ENCODE measurements around the gene RECQL5. TPM values are rescaled to one million over a fixed set of nuclear protein-coding genes. Genes with fewer than 3 reads are reported as not detected.

RECQL5 gene
- total RNA-seq, 6 experiments from 2014 or later, result 13.5 to 24.8 (median 18.4) TPM

DNA sequence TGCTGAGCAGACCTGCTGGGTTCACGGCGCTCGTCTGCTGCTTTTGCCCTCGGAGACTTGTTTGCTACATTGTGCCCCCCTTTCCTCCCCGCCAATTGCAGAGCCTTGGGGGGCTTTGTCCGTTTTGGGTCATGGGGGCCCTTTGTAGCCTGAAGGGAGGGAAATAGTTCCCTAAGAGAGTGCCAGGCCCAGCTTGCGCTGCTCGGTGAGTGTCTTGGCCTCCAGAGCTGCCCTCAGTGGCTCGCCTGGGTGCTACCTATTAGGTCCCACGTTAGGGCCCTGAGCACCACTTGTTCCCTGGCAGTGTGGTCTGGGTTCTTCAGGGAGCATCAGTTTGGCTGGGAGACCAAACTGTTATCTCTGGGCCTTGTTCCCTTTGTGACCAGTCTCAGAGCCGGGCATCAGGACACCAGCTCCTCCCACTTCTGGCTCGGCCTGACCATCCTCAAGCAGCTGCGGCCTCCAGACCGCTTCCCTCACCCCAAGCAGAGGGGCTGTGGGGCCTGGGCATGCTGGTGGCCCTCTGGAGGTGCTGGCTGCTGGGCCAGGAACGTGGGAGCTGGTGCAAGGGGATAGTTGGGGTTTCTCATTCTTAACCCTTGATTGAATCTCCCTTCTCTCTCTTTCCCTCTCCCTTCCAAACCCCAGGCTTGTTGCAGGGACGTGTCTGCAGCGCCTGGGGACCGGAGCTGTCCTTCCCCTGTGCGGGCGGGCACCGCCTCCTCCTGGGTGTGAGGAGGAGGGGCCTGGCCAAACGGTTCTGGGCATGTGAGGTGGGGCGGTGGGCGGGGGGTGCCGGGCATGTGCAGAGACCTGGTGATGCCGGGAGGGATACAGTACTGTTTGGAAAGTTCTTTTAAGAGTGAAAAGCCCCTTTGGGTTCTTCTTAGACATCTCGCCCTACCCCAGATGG, 38.3 kb upstream of the RECQL5 start:
- DNase-seq (no peak), ATAC-seq (no peak)
- Histone ChIP-seq H3K27me3 (no peaks in the 10 kb centered on the region), H3K27ac (no peak overlapping the region), H3K4me1 (no peaks in the 10 kb centered on the region), H3K36me3 (peaks cover 12 to 57% (median 24%) of the 10 kb centered on the region in 4 donors), H3K9me3 (no peaks in the 10 kb centered on the region), H3K4me3 (no peak overlapping the region)
- 100% methylated on average over 2 of the region's 27 CpGs for WGBS (ENCODE audit: insufficient coverage, low coverage, low lambda C conversion rate, missing lambda C conversion rate)
- intact Hi-C loops (cut with DNase I), result no loop called here
- no peak for TF ChIP-seq POLR2A (IDR thresholded peaks at IDR 0.05)
- TF ChIP-seq, protein P1, sequence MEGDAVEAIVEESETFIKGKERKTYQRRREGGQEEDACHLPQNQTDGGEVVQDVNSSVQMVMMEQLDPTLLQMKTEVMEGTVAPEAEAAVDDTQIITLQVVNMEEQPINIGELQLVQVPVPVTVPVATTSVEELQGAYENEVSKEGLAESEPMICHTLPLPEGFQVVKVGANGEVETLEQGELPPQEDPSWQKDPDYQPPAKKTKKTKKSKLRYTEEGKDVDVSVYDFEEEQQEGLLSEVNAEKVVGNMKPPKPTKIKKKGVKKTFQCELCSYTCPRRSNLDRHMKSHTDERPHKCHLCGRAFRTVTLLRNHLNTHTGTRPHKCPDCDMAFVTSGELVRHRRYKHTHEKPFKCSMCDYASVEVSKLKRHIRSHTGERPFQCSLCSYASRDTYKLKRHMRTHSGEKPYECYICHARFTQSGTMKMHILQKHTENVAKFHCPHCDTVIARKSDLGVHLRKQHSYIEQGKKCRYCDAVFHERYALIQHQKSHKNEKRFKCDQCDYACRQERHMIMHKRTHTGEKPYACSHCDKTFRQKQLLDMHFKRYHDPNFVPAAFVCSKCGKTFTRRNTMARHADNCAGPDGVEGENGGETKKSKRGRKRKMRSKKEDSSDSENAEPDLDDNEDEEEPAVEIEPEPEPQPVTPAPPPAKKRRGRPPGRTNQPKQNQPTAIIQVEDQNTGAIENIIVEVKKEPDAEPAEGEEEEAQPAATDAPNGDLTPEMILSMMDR (IDR thresholded peaks at IDR 0.05), result no peak

DNA sequence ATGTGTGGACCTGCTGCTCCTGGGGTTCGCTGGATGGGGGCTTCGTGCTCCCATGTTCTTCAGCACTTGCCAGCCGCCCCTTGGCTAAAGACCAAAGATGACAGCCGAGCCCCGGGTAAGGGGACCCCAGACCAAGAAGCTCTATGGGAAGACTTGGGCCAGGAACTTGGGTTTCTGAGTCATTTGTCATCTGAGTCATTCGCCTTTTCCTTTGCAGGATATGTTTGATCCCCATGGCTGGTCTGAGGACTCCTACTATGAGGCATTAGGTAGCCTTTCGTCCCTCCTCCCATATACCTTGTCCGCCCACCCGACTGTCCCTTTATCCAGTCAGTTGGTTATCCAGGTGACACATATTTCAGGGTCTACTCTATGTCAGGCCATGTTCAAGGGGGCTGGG, 36.6 kb upstream of the RECQL5 start:
- TF ChIP-seq POLR2A (IDR thresholded peaks at IDR 0.05), result no peak
- H3K4me1 ChIP-seq, result no peaks in the 10 kb centered on the region
- DNase-seq (no peak), ATAC-seq (no peak)
- no peaks in the 10 kb centered on the region for H3K9me3 ChIP-seq
- H3K27me3 ChIP-seq, result no peaks in the 10 kb centered on the region
- 100% methylated on average over 3 of the region's 9 CpGs for WGBS (ENCODE audit: insufficient coverage, low coverage, low lambda C conversion rate, missing lambda C conversion rate)
- H3K4me3 ChIP-seq, result no peak overlapping the region
- H3K36me3 ChIP-seq, result peaks cover 12 to 64% (median 31%) of the 10 kb centered on the region in 4 donors
- intact Hi-C loops (cut with DNase I), result no loop called here
- H3K27ac ChIP-seq, result no peak overlapping the region

DNA sequence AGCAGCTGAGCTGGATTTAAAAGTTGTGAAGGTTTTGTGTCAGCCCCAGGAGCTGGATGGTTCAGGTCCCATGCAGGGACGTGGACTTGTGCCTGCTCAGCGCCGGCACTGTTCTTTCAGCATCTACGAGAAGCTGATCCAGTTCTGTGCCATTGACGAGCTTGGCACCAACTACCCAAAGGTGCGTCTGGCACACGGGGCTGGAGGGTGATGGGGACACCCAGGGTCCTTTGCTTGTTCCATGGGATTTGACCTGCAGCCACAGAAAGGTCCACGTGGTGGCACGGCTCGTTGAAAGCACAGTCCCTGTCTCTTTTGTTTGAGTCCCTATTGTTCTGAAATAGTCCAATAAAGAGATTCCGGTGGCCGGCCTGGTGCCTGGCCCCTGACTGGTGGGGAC, 36.2 kb upstream of the RECQL5 start:
- DNase-seq (no peak), ATAC-seq (no peak)
- Histone ChIP-seq H3K4me1 (no peaks in the 10 kb centered on the region), H3K36me3 (peaks cover 12 to 64% (median 31%) of the 10 kb centered on the region in 4 donors), H3K9me3 (no peaks in the 10 kb centered on the region), H3K27me3 (no peaks in the 10 kb centered on the region), H3K27ac (no peak overlapping the region), H3K4me3 (no peak overlapping the region)
- TF ChIP-seq, protein P1 (IDR thresholded peaks at IDR 0.05), result no peak
- no peak for TF ChIP-seq POLR2A (IDR thresholded peaks at IDR 0.05)
- intact Hi-C loops (cut with DNase I), result no loop called here
- WGBS (ENCODE audit: insufficient coverage, low coverage, low lambda C conversion rate, missing lambda C conversion rate), result 94% methylated on average over 6 of the region's 12 CpGs

DNA sequence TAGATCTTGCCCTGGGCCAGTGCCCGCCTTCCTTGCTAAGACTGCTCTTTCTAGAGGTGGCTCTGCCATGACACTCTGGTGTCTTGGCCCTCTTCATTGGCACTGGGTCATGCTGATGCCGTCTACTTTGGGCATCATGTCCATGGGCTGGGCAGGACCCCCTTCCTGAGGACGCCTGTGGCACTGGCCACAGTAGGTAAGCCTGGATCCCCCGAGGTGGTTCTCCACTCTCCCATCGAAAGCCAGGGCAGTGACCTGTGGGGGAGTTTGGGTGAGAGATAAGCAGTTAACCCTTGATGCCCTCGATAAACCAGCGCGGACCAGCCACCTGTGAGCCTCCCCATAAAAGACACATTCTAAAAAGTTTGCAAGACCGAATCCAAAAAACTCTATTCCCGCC, 34.3 kb upstream of the RECQL5 start:
- Histone ChIP-seq H3K27me3 (no peaks in the 10 kb centered on the region), H3K4me1 (peaks cover 0 to 11% (median 0%) of the 10 kb centered on the region in 4 donors), H3K9me3 (no peaks in the 10 kb centered on the region), H3K4me3 (no peak overlapping the region), H3K36me3 (peaks cover 12 to 55% (median 23%) of the 10 kb centered on the region in 4 donors), H3K27ac (no peak overlapping the region)
- ATAC-seq (no peak), DNase-seq (no peak)
- WGBS (ENCODE audit: insufficient coverage, low coverage, low lambda C conversion rate, missing lambda C conversion rate), result 90% methylated on average over 4 of the region's 10 CpGs
- intact Hi-C loops (cut with DNase I), result no loop called here
- TF ChIP-seq POLR2A (IDR thresholded peaks at IDR 0.05), result no peak
- TF ChIP-seq, protein P1 (IDR thresholded peaks at IDR 0.05), result no peak

DNA sequence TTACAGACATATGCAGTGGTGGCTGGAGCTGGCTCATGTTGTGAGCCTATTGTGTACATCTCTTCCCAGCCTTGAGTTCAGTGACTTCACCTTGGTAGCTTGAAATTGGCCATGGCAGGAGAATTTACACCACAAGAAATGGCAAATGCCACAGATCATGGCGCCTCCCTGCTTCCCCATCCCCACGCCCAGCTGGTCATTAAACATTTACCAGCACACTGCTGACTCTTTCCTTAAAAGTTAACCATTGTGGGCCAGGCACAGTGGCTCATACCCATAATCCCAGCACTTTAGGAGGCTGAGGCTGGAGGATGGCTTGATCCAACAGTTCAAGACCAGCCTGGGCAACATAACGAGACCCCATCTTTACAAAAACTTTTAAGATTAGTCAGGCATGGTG, 31.7 kb upstream of the RECQL5 start:
- intact Hi-C loops (cut with DNase I), result no loop called here
- no peak overlapping the region for H3K4me3 ChIP-seq
- WGBS (ENCODE audit: insufficient coverage, low coverage, low lambda C conversion rate, missing lambda C conversion rate), result 100% methylated on average over 1 of the region's 3 CpGs
- H3K4me1 ChIP-seq, result peaks cover 0 to 11% (median 0%) of the 10 kb centered on the region in 4 donors
- no peak for ATAC-seq
- H3K27ac ChIP-seq, result no peak overlapping the region
- H3K36me3 ChIP-seq, result peaks cover 12 to 41% (median 17%) of the 10 kb centered on the region in 4 donors
- TF ChIP-seq POLR2A (IDR thresholded peaks at IDR 0.05), result no peak
- TF ChIP-seq, protein P1 (IDR thresholded peaks at IDR 0.05), result no peak
- H3K9me3 ChIP-seq, result no peaks in the 10 kb centered on the region
- no peak for DNase-seq
- H3K27me3 ChIP-seq, result no peaks in the 10 kb centered on the region
